Suprapubic skin (tissue), 4 donors: ENCODE results near the gene PUS7. TPM values are rescaled to one million over a fixed set of nuclear protein-coding genes. Genes with fewer than 3 reads are reported as not detected.
"Not testable (repeated sequence)": the region's sequence is repeated elsewhere in the genome, so short reads cannot be mapped to it uniquely, and the experiment has no call there.

ENCODE experiments used
- DNase-seq, 2 donors: peaks; one replicate each; pipeline ENCODE4 v3.0.0-alpha.2; 2019; ENCODE audit warnings: low spot score in 2 of 2
- H3K27ac ChIP-seq: fragments of 200-600 bp; sonication (generic); one replicate; pipeline ENCODE4 v1.5.1; 2019
- H3K27me3 ChIP-seq: fragments of 200-600 bp; sonication (generic); one replicate; pipeline ENCODE4 v1.5.1; 2019
- H3K36me3 ChIP-seq: fragments of 200-600 bp; sonication (generic); one replicate; pipeline ENCODE4 v1.5.1; 2019
- H3K4me1 ChIP-seq: fragments of 200-600 bp; sonication (generic); one replicate; pipeline ENCODE4 v1.5.1; 2019
- H3K4me3 ChIP-seq: fragments of 200-600 bp; sonication (generic); one replicate; pipeline ENCODE4 v1.5.1; 2019; ENCODE audit warnings: mild to moderate bottlenecking
- H3K9me3 ChIP-seq: fragments of 200-600 bp; sonication (generic); one replicate; pipeline ENCODE4 v1.5.1; 2019
- EP300 ChIP-seq: sonication (generic); formaldehyde crosslinking; IDR thresholded peaks from one replicate; pipeline ENCODE4 v1.6.1; 2017; ENCODE audit warnings: antibody characterized with exemption
- POLR2A ChIP-seq, 2 donors: fragments of 450-650 bp; IDR thresholded peaks; one replicate each; pipeline ENCODE4 v1.6.1; 2017; ENCODE audit warnings: antibody characterized with exemption in 2 of 2, mild to moderate bottlenecking in 2 of 2, moderate library complexity in 2 of 2
- POLR2AphosphoS5 ChIP-seq, 3 donors: sonication (generic); formaldehyde crosslinking; IDR thresholded peaks; one replicate each; pipeline ENCODE4 v1.6.1; 2017; ENCODE audit warnings: antibody characterized with exemption in 3 of 3
- WGBS: methylation state at CpG from one replicate; pipeline ENCODE4 v1.1.5; 2018; 5-methylcytosine and 5-hydroxymethylcytosine counted together
- total RNA-seq, 4 donors: library from RNA; depleted of rRNA; stranded (reverse); fragments of >200 nt; gene quantifications; one replicate each; pipeline ENCODE4 v1.1.0, GENCODE V29; 2016
- TF ChIP-seq, protein P1 (sequence below), 2 donors: fragments of 200-600 bp in 1 of 2; fragments of 450-650 bp in 1 of 2; sonication (generic) in 1 of 2; IDR thresholded peaks; one replicate each; pipeline ENCODE4 v1.5.1; 2016 to 2019; ENCODE audit warnings: antibody characterized with exemption in 2 of 2, mild to moderate bottlenecking in 1 of 2, moderate library complexity in 1 of 2

Gene PUS7
- total RNA-seq, 4 donors from 2014 or later: 17.0 to 22.1 (median 19.6) TPM

DNA sequence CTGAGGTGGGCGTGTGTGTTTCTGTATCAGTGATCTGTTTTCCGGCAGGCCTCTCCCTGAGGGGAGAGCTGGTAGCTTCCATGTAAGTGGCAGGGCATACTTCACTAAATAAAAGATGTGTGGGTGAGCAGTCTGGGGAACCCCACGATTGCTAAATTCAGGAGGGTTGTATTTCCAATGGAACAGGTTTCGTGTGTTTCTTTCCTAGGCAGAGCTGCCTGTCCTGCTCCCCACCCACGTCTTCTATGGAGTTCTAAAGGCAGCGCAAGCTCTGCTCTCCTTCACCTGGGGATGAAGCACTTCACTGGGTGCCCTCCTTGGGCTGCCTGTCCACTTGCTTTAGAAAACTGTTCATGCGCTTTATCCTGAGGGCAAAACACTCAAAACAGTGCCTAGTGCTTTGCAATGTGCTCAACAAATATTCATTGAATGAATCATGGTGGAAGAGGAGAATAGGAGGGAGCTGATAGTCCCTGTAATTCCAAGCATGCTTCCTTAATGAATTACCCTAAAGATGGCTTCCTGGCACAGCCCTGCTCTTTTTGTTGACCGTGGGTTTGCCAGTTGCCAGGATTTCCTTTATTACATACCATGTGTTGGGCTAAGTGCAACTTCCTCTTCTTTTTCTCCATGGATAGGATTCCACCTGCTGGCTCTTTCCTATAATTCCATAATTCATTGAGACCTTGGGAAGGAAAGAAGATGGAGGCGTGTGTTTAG, 82.7 kb downstream of the PUS7 start:
- H3K4me3 ChIP-seq: no peak overlapping the region
- no peaks in the 10 kb centered on the region for H3K36me3 ChIP-seq
- WGBS: 51% methylated on average over 9 of the region's 9 CpGs
- no peaks in the 10 kb centered on the region for H3K4me1 ChIP-seq
- H3K9me3 ChIP-seq: no peaks in the 10 kb centered on the region
- H3K27me3 ChIP-seq: no peaks in the 10 kb centered on the region
- TF ChIP-seq EP300 (no peak), POLR2A (IDR thresholded peaks at IDR 0.05) (no peak), POLR2AphosphoS5 (IDR thresholded peaks at IDR 0.05) (no peak)
- TF ChIP-seq, protein P1, sequence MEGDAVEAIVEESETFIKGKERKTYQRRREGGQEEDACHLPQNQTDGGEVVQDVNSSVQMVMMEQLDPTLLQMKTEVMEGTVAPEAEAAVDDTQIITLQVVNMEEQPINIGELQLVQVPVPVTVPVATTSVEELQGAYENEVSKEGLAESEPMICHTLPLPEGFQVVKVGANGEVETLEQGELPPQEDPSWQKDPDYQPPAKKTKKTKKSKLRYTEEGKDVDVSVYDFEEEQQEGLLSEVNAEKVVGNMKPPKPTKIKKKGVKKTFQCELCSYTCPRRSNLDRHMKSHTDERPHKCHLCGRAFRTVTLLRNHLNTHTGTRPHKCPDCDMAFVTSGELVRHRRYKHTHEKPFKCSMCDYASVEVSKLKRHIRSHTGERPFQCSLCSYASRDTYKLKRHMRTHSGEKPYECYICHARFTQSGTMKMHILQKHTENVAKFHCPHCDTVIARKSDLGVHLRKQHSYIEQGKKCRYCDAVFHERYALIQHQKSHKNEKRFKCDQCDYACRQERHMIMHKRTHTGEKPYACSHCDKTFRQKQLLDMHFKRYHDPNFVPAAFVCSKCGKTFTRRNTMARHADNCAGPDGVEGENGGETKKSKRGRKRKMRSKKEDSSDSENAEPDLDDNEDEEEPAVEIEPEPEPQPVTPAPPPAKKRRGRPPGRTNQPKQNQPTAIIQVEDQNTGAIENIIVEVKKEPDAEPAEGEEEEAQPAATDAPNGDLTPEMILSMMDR (IDR thresholded peaks at IDR 0.05): no peak
- DNase-seq: no peak
- peak overlapping the region; percentile 61 for H3K27ac ChIP-seq

DNA sequence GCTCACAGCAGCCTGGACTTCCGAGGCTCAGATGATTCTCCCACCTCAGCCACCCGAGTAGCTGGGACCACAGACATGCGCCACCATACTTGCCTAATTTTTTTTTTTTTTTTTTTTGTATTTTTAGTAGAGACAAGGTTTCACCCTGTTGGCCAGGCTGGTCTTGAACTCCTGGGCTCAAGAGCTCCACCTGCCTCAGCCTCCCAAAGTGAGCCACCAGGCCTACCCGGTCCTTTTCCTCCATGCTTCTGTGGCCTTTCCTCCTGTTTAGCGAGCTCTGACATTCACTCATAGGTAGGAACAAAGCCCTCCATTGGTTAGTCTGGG, 83.3 kb downstream of the PUS7 start:
- Histone ChIP-seq H3K9me3 (no peaks in the 10 kb centered on the region), H3K36me3 (no peaks in the 10 kb centered on the region), H3K4me3 (no peak overlapping the region), H3K27ac (peak overlapping the region; percentile 61), H3K4me1 (no peaks in the 10 kb centered on the region), H3K27me3 (no peaks in the 10 kb centered on the region)
- WGBS: 73% methylated on average over 5 of the region's 5 CpGs
- TF ChIP-seq POLR2AphosphoS5 (IDR thresholded peaks at IDR 0.05) (no peak), EP300 (no peak), POLR2A (IDR thresholded peaks at IDR 0.05) (no peak)
- TF ChIP-seq, protein P1 (IDR thresholded peaks at IDR 0.05): no peak
- DNase-seq: no peak

- 100% methylated on average over 1 of the region's 1 CpG for WGBS
- H3K27ac ChIP-seq: no peak overlapping the region
- H3K9me3 ChIP-seq: no peaks in the 10 kb centered on the region
- no peak overlapping the region for H3K4me3 ChIP-seq
- TF ChIP-seq EP300 (no peak), POLR2AphosphoS5 (IDR thresholded peaks at IDR 0.05) (no peak), POLR2A (IDR thresholded peaks at IDR 0.05) (no peak)
- TF ChIP-seq, protein P1 (IDR thresholded peaks at IDR 0.05): no peak
- H3K27me3 ChIP-seq: no peaks in the 10 kb centered on the region
- H3K4me1 ChIP-seq: no peaks in the 10 kb centered on the region
- no peak for DNase-seq
- H3K36me3 ChIP-seq: no peaks in the 10 kb centered on the region
Observed at GRCh38 chr7:105438254-105438653, 83.8 kb downstream of the PUS7 start.

GRCh38 chr7:105437356-105437755, 84.7 kb downstream of the PUS7 start:
- H3K4me1 ChIP-seq, H3K36me3 ChIP-seq, H3K4me3 ChIP-seq, H3K27ac ChIP-seq, H3K27me3 ChIP-seq, H3K9me3 ChIP-seq, DNase-seq: not testable (repeated sequence)
- WGBS: 96% methylated on average over 6 of the region's 6 CpGs

GRCh38 chr7:105429746-105430612, 92.1 kb downstream of the PUS7 start:
- WGBS: 23% methylated on average over 4 of the region's 4 CpGs
- no peaks in the 10 kb centered on the region for H3K36me3 ChIP-seq

More at GRCh38 chr7:105429746-105430612, 92.1 kb downstream of the PUS7 start:
- TF ChIP-seq POLR2A (IDR thresholded peaks at IDR 0.05): no peak
- no peak for TF ChIP-seq EP300
- no peak for TF ChIP-seq POLR2AphosphoS5 (IDR thresholded peaks at IDR 0.05)
- TF ChIP-seq, protein P1 (IDR thresholded peaks at IDR 0.05): peak in 1 of 2 donors; percentile 31
- H3K9me3 ChIP-seq: no peaks in the 10 kb centered on the region
- no peaks in the 10 kb centered on the region for H3K4me1 ChIP-seq
- H3K27me3 ChIP-seq: no peaks in the 10 kb centered on the region
- no peak overlapping the region for H3K4me3 ChIP-seq
- H3K27ac ChIP-seq: no peak overlapping the region
- DNase-seq: no peak
